ENCODE measurements around the gene ACTN2. TPM values are rescaled to one million over a fixed set of nuclear protein-coding genes. Genes with fewer than 3 reads are reported as not detected.

Gene ACTN2
- total RNA-seq, 1 experiment from 2014 or later = not detected

DNA sequence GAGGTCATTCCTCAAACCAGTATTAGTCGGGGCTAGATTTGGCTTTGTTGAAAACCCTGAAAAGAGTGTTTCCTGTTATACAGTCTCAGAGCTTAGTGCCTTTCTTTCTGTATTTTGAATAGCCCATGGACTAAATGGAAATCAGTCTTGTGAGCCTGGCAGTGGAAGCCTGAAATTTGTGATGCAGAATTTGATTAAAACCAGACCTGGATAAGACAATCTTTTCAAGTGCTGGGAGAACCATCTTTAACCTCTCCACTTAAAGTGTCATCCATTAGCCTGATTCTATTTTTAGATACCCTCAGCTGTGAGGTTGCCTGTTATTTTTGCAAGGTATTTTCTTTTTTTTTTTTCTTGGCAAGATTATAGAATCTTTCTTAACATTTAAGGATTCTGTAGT lies 19.5 kb downstream of the ACTN2 start:
- TF ChIP-seq, protein P1, sequence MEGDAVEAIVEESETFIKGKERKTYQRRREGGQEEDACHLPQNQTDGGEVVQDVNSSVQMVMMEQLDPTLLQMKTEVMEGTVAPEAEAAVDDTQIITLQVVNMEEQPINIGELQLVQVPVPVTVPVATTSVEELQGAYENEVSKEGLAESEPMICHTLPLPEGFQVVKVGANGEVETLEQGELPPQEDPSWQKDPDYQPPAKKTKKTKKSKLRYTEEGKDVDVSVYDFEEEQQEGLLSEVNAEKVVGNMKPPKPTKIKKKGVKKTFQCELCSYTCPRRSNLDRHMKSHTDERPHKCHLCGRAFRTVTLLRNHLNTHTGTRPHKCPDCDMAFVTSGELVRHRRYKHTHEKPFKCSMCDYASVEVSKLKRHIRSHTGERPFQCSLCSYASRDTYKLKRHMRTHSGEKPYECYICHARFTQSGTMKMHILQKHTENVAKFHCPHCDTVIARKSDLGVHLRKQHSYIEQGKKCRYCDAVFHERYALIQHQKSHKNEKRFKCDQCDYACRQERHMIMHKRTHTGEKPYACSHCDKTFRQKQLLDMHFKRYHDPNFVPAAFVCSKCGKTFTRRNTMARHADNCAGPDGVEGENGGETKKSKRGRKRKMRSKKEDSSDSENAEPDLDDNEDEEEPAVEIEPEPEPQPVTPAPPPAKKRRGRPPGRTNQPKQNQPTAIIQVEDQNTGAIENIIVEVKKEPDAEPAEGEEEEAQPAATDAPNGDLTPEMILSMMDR (conservative IDR thresholded peaks at IDR 0.05; ENCODE audit: low read depth, low read length) = no peak
- no peak for TF ChIP-seq EZH2phosphoT487 (IDR thresholded peaks at IDR 0.05; ENCODE audit: borderline replicate concordance, low read length)
- TF ChIP-seq EZH2 (IDR thresholded peaks at IDR 0.05; ENCODE audit: low read length, unreplicated experiment) = no peak
- Histone ChIP-seq H3K9ac (ENCODE audit: low read length) (no peak overlapping the region), H3K9me3 (ENCODE audit: low read length) (no peaks in the 10 kb centered on the region), H3K4me1 (ENCODE audit: insufficient read depth, low read length) (no peaks in the 10 kb centered on the region), H3K36me3 (ENCODE audit: low read depth, low read length) (no peaks in the 10 kb centered on the region), H3K9me2 (replicated peaks; ENCODE audit: low read length) (no peaks in the 10 kb centered on the region), H3K79me2 (ENCODE audit: low read length) (no peaks in the 10 kb centered on the region), H3F3A (ENCODE audit: low read length, unreplicated experiment) (no peaks in the 10 kb centered on the region), H3K27me3 (ENCODE audit: low read length) (peaks cover 81% of the 10 kb centered on the region), H4K20me1 (ENCODE audit: low read length) (no peaks in the 10 kb centered on the region), H3K27ac (ENCODE audit: low read length) (no peak overlapping the region), H2AFZ (ENCODE audit: low read length) (no peak overlapping the region), H3K4me3 (ENCODE audit: low read length) (no peak overlapping the region), H3K4me2 (ENCODE audit: low read length) (no peak overlapping the region)
- CTCF ChIA-PET = no interaction called here
- DNase-seq = no peak
- intact Hi-C loops (cut with micrococcal nuclease) = no loop called here
- no TSS peak for BruUV-seq (replicated peaks)
- POLR2A ChIA-PET (ENCODE audit: unreplicated experiment) = no interaction called here
- no peak for ATAC-seq

DNA sequence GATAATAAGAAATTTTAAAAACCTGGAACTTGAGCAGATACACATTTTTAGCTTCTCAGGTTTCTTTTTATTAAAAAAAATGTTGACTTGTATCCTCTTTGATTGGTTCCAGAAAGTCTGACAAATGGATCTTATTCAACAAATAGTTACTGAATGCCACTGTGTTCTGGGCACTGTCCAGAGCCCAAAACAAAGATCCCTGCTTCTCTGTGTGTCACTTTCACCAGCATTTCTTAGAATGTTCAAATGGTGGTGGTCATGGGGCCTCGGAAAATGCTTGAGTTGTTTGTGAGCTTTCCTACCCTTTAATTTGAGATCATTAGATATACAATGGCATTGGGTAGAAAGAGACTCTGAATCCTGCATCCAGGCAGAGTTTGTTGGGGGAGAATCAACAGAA lies 19.9 kb downstream of the ACTN2 start:
- Histone ChIP-seq H3K9me3 (ENCODE audit: low read length) (no peaks in the 10 kb centered on the region), H3F3A (ENCODE audit: low read length, unreplicated experiment) (no peaks in the 10 kb centered on the region), H2AFZ (ENCODE audit: low read length) (no peak overlapping the region), H3K36me3 (ENCODE audit: low read depth, low read length) (no peaks in the 10 kb centered on the region), H3K4me1 (ENCODE audit: insufficient read depth, low read length) (no peaks in the 10 kb centered on the region), H3K27ac (ENCODE audit: low read length) (no peak overlapping the region), H4K20me1 (ENCODE audit: low read length) (no peaks in the 10 kb centered on the region), H3K79me2 (ENCODE audit: low read length) (no peaks in the 10 kb centered on the region), H3K9ac (ENCODE audit: low read length) (no peak overlapping the region), H3K9me2 (replicated peaks; ENCODE audit: low read length) (no peaks in the 10 kb centered on the region), H3K4me2 (ENCODE audit: low read length) (no peak overlapping the region), H3K4me3 (ENCODE audit: low read length) (no peak overlapping the region), H3K27me3 (ENCODE audit: low read length) (peaks cover 81% of the 10 kb centered on the region)
- DNase-seq (no peak), ATAC-seq (no peak)
- CTCF ChIA-PET = no interaction called here
- no TSS peak for BruUV-seq (replicated peaks)
- POLR2A ChIA-PET (ENCODE audit: unreplicated experiment) = no interaction called here
- intact Hi-C loops (cut with micrococcal nuclease) = no loop called here
- TF ChIP-seq, protein P1 (conservative IDR thresholded peaks at IDR 0.05; ENCODE audit: low read depth, low read length) = no peak
- TF ChIP-seq EZH2phosphoT487 (IDR thresholded peaks at IDR 0.05; ENCODE audit: borderline replicate concordance, low read length) (no peak), EZH2 (IDR thresholded peaks at IDR 0.05; ENCODE audit: low read length, unreplicated experiment) (no peak)

DNA sequence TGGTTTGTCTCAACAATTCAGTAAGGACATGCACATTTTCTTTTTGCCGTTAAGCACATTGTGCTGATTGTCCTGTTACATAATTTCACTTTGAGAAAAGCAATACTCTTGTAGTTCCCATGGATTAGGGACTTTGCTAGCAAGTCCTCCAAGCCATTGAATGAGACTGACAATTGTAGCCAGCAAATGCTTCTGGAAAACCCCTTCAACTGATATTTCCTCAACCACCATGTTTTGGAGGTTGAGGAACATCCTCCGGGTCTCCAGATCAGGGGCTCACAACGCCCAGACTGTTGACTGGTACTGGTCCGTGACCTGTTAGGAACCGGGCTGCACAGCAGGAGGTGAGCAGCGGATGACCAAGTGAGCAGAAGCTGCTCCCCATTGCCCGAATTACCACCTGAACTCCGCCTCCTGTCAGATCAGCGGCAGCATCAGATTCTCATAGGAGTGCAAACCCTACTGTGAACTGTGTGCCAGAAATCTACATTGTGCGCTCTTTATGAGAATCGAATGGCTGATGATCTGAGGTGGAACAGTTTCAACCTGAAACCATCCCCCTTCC lies 24.1 kb downstream of the ACTN2 start:
- Histone ChIP-seq H3F3A (ENCODE audit: low read length, unreplicated experiment) (no peaks in the 10 kb centered on the region), H3K4me3 (ENCODE audit: low read length) (no peak overlapping the region), H3K4me1 (ENCODE audit: insufficient read depth, low read length) (no peaks in the 10 kb centered on the region), H3K9me2 (replicated peaks; ENCODE audit: low read length) (no peaks in the 10 kb centered on the region), H3K79me2 (ENCODE audit: low read length) (no peaks in the 10 kb centered on the region), H2AFZ (ENCODE audit: low read length) (no peak overlapping the region), H3K27ac (ENCODE audit: low read length) (no peak overlapping the region), H4K20me1 (ENCODE audit: low read length) (no peaks in the 10 kb centered on the region), H3K9ac (ENCODE audit: low read length) (no peak overlapping the region), H3K36me3 (ENCODE audit: low read depth, low read length) (no peaks in the 10 kb centered on the region), H3K4me2 (ENCODE audit: low read length) (no peak overlapping the region), H3K9me3 (ENCODE audit: low read length) (no peaks in the 10 kb centered on the region), H3K27me3 (ENCODE audit: low read length) (peaks cover 55% of the 10 kb centered on the region)
- ATAC-seq = no peak
- no peak for DNase-seq
- intact Hi-C loops (cut with micrococcal nuclease) = no loop called here
- no TSS peak for BruUV-seq (replicated peaks)
- ChIA-PET CTCF (no interaction called here), POLR2A (ENCODE audit: unreplicated experiment) (no interaction called here)
- TF ChIP-seq EZH2 (IDR thresholded peaks at IDR 0.05; ENCODE audit: low read length, unreplicated experiment) = no peak
- TF ChIP-seq EZH2phosphoT487 (IDR thresholded peaks at IDR 0.05; ENCODE audit: borderline replicate concordance, low read length) = no peak
- TF ChIP-seq, protein P1 (conservative IDR thresholded peaks at IDR 0.05; ENCODE audit: low read depth, low read length) = no peak

All from PC-3 (cell line).